Keratinocyte (primary cell): Measurements from ENCODE around the gene JAZF1.

Experiments used
- EZH2 ChIP-seq: IDR thresholded peaks from one replicate; pipeline ENCODE4 v1.6.1; 2012; ENCODE audit warnings: inconsistent platforms, mild to moderate bottlenecking, low read length, moderate library complexity
- TF ChIP-seq, protein P1 (sequence below), 3 experiments: IDR thresholded peaks in 1 of 3; conservative IDR thresholded peaks in 1 of 3; optimal IDR thresholded peaks in 1 of 3; 2 replicates in 2 of 3; 3 replicates in 1 of 3; pipeline versions ENCODE3 to v1.5.1; 2011; ENCODE audit warnings: low read length in 3 of 3, mild to moderate bottlenecking in 3 of 3, moderate library complexity in 2 of 3, control low read depth in 1 of 3, inconsistent platforms in 1 of 3; ENCODE audit not compliant: insufficient read depth in 2 of 3; ENCODE audit errors: extremely low read depth in 1 of 3

GRCh38 chr7:28219793-28220192 lies 39.2 kb upstream of the JAZF1 start:
- TF ChIP-seq, protein P1, sequence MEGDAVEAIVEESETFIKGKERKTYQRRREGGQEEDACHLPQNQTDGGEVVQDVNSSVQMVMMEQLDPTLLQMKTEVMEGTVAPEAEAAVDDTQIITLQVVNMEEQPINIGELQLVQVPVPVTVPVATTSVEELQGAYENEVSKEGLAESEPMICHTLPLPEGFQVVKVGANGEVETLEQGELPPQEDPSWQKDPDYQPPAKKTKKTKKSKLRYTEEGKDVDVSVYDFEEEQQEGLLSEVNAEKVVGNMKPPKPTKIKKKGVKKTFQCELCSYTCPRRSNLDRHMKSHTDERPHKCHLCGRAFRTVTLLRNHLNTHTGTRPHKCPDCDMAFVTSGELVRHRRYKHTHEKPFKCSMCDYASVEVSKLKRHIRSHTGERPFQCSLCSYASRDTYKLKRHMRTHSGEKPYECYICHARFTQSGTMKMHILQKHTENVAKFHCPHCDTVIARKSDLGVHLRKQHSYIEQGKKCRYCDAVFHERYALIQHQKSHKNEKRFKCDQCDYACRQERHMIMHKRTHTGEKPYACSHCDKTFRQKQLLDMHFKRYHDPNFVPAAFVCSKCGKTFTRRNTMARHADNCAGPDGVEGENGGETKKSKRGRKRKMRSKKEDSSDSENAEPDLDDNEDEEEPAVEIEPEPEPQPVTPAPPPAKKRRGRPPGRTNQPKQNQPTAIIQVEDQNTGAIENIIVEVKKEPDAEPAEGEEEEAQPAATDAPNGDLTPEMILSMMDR (optimal IDR thresholded peaks at IDR 0.05 in 1 of 3, IDR thresholded peaks at IDR 0.05 in 1 of 3, conservative IDR thresholded peaks at IDR 0.05 in 1 of 3; ENCODE audit: extremely low read depth in 1 of 3, insufficient read depth in 2 of 3, low read length in 3 of 3), result no peak
- TF ChIP-seq EZH2, result no peak
